Measurements from ENCODE around the gene ZNRF3.
"Not testable (repeated sequence)": the region's sequence is repeated elsewhere in the genome, so short reads cannot be mapped to it uniquely, and the experiment has no call there.

ZNRF3 gene

GRCh38 chr22:28989484-28989883 is 106.1 kb downstream of the ZNRF3 start:
- FAIRE-seq = no peak

GRCh38 chr22:28989912-28990311 is 106.5 kb downstream of the ZNRF3 start:
- no peak for FAIRE-seq

- FAIRE-seq = no peak
These were observed 109.4 kb downstream of the ZNRF3 start for GRCh38 chr22:28992565-28993356.

- FAIRE-seq = no peak
These were observed 111.2 kb downstream of the ZNRF3 start for GRCh38 chr22:28994522-28994921.

GRCh38 chr22:28995551-28995950 is 112.2 kb downstream of the ZNRF3 start:
- FAIRE-seq = no peak

GRCh38 chr22:28997342-28997741 is 114.0 kb downstream of the ZNRF3 start:
- FAIRE-seq = no peak

- no peak for FAIRE-seq
These were observed 115.3 kb downstream of the ZNRF3 start for GRCh38 chr22:28998681-28999080.

- FAIRE-seq = no peak
These were observed 116.1 kb downstream of the ZNRF3 start for GRCh38 chr22:28999510-28999909.

GRCh38 chr22:28999919-29000556 is 116.7 kb downstream of the ZNRF3 start:
- FAIRE-seq = peak; percentile 76

- FAIRE-seq = no peak
These were observed 117.3 kb downstream of the ZNRF3 start for GRCh38 chr22:29000641-29001040.

- no peak for FAIRE-seq
These were observed 119.2 kb downstream of the ZNRF3 start for GRCh38 chr22:29002603-29003002.

GRCh38 chr22:29003552-29003951 is 120.2 kb downstream of the ZNRF3 start:
- FAIRE-seq = no peak

- FAIRE-seq = no peak
These were observed 120.7 kb downstream of the ZNRF3 start for GRCh38 chr22:29003975-29004646.

- no peak for FAIRE-seq
These were observed 121.4 kb downstream of the ZNRF3 start for GRCh38 chr22:29004647-29005371.

GRCh38 chr22:29005754-29006153 is 122.4 kb downstream of the ZNRF3 start:
- not testable (repeated sequence) for FAIRE-seq

GRCh38 chr22:29006346-29006745 is 123.0 kb downstream of the ZNRF3 start:
- no peak for FAIRE-seq

GRCh38 chr22:29009148-29009547 is 125.8 kb downstream of the ZNRF3 start:
- no peak for FAIRE-seq

- FAIRE-seq = no peak
These were observed 128.1 kb downstream of the ZNRF3 start for GRCh38 chr22:29011240-29012100.

GRCh38 chr22:29012101-29012433 is 128.7 kb downstream of the ZNRF3 start:
- FAIRE-seq = no peak

- no peak for FAIRE-seq
These were observed 129.6 kb downstream of the ZNRF3 start for GRCh38 chr22:29012952-29013351.

- no peak for FAIRE-seq
These were observed 130.9 kb downstream of the ZNRF3 start for GRCh38 chr22:29014293-29014692.

GRCh38 chr22:29014773-29015172 is 131.4 kb downstream of the ZNRF3 start:
- no peak for FAIRE-seq

All from A204.1 (cell line).